ENCODE measurements around the gene PCDHGA1.

The PCDHGA1 gene

GRCh38 chr5:141465351-141465750, 135.0 kb downstream of the PCDHGA1 start:
- no peak for DNase-seq

DNA sequence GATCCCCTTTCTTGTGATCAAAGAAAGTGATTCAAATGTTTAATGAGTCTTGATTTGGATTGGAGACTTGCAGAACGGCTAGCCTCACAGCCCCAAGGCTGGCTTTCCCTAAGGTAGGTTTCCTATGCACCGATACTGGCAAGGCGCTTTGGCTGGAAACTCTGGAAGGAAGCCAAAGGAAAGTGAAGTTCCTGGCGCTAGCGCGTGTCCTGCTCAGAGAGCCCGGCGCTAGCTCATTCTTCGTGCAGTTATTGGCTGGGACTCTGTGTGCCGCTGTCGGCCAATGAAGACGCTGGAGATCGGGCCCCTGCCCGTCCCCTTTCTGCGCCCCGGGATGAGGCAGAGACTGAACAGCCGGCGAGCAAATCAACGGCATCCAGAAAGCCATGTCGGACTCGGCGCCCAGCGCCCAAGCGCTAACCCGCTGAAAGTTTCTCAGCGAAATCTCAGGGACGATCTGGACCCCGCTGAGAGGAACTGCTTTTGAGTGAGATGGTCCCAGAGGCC, 145.4 kb downstream of the PCDHGA1 start, which contains the start of gene PCDHGC3:
TSS of gene PCDHGC3 (plus strand) at position 342 of the 507 bp plus-strand sequence. CDS start at position 493, 151 bp downstream.
- peak; percentile 64 for DNase-seq

- peak; percentile 8 for DNase-seq
These were observed 146.0 kb downstream of the PCDHGA1 start for GRCh38 chr5:141476132-141476911.

DNA sequence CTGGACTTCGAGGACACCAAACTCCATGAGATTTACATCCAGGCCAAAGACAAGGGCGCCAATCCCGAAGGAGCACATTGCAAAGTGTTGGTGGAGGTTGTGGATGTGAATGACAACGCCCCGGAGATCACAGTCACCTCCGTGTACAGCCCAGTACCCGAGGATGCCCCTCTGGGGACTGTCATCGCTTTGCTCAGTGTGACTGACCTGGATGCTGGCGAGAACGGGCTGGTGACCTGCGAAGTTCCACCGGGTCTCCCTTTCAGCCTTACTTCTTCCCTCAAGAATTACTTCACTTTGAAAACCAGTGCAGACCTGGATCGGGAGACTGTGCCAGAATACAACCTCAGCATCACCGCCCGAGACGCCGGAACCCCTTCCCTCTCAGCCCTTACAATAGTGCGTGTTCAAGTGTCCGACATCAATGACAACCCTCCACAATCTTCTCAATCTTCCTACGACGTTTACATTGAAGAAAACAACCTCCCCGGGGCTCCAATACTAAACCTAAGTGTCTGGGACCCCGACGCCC, 146.8 kb downstream of the PCDHGA1 start:
- no peak for DNase-seq

DNA sequence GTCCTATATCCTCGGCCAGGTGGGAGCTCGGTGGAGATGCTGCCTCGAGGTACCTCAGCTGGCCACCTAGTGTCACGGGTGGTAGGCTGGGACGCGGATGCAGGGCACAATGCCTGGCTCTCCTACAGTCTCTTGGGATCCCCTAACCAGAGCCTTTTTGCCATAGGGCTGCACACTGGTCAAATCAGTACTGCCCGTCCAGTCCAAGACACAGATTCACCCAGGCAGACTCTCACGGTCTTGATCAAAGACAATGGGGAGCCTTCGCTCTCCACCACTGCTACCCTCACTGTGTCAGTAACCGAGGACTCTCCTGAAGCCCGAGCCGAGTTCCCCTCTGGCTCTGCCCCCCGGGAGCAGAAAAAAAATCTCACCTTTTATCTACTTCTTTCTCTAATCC, 147.5 kb downstream of the PCDHGA1 start:
- no peak for DNase-seq

- DNase-seq: no peak
These were observed 148.1 kb downstream of the PCDHGA1 start for GRCh38 chr5:141478321-141478945.

DNA sequence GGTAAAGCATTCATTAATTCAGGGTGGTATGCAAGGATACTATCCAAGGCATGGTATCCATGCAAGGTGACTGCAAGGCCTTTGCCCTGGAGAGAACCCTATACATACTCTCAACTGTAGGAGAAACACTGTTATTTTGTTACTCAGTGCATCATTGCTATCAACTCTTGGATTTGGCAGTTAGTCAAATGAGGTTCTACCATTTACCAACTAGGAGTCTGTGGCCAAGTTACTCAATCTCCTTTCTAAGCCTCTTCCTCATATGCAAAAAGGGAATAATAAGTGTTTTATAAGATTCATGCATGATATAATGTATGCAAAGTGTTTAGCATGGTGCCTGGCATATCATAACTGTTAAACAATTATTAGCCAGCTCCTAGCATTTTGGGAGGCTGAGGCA, 149.5 kb downstream of the PCDHGA1 start:
- no peak for DNase-seq

- no peak for DNase-seq
These were observed 153.6 kb downstream of the PCDHGA1 start for GRCh38 chr5:141483902-141484301.

- DNase-seq: no peak
These were observed 154.0 kb downstream of the PCDHGA1 start for GRCh38 chr5:141484310-141484640.

- no peak for DNase-seq
These were observed 154.5 kb downstream of the PCDHGA1 start, which contains the start of gene PCDHGC4 for GRCh38 chr5:141484641-141485311. TSS of gene PCDHGC4 (plus strand) at chr5:141485030. CDS start at chr5:141485174, 144 bp downstream.

- DNase-seq: no peak
These were observed 155.2 kb downstream of the PCDHGA1 start for GRCh38 chr5:141485321-141486055.

DNA sequence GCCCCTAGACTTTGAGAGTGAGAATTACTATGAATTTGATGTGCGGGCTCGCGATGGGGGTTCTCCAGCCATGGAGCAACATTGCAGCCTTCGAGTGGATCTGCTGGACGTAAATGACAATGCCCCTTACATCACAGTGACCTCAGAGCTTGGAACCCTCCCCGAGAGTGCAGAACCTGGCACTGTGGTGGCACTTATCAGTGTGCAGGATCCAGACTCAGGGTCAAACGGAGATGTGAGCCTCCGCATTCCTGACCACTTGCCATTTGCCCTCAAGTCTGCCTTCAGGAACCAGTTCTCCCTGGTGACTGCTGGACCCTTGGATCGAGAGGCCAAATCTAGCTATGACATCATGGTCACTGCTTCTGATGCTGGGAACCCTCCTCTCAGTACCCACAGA, 155.8 kb downstream of the PCDHGA1 start:
- no peak for DNase-seq

DNA sequence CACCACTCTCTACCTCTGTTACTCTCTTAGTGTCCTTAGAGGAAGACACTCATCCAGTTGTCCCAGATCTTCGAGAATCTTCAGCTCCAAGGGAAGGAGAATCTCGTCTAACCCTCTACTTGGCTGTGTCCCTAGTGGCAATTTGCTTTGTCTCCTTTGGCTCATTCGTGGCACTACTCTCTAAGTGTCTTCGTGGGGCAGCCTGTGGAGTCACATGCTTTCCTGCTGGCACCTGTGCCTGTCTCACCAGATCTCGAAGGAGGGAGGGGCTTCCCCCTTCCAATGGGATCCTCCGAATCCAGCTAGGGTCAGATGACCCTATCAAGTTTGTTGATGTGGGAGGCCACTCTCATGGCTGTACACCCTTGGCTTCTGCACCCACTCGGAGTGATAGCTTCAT, 156.8 kb downstream of the PCDHGA1 start:
- no peak for DNase-seq

DNA sequence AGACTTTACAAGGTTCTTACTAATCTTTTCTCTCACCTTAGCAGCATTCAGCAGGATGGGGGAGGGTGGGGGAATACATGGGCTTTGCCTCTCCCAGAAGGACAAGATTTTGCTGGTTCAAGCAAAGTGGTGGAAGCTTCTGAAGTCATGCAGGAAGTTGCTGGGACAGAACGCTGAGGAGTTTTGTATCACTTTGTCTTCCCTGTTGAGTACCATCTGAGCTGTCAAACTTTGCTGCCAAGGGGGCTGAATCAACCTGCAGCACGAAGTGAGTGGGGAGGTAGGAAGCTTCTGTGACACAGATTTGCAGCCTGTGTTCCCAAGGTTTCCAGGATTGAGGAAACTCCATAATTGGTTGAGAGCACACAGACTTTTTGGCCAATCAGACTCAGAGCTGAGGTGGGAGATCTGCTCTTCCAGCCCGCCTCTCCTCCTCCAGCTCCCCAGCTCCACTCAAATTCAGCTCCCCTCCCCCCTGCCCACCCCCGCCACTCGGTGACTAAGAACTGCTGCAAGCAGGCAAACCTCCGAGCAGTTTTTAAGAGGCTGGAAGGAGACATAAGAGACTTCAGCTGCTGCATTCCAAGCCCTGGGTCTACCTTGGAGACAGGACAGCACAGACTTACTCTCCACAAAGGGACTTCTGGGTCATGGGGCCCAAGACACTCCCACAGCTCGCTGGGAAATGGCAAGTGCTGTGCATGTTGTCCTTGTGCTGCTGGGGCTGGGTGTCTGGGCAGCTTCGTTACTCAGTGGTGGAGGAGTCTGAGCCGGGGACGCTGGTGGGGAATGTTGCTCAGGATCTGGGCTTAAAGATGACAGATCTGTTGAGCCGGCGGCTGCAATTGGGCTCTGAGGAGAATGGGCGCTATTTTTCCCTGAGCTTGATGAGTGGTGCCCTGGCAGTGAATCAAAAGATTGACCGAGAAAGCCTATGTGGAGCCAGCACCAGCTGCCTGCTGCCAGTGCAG, 158.6 kb downstream of the PCDHGA1 start, which contains the start of gene PCDHGC5:
TSS of gene PCDHGC5 (plus strand) at position 491 of the 971 bp plus-strand sequence. CDS start at position 651, 160 bp downstream.
- peak; percentile 46 for DNase-seq

- no peak for DNase-seq
These were observed 159.5 kb downstream of the PCDHGA1 start for GRCh38 chr5:141489841-141490240.

DNA sequence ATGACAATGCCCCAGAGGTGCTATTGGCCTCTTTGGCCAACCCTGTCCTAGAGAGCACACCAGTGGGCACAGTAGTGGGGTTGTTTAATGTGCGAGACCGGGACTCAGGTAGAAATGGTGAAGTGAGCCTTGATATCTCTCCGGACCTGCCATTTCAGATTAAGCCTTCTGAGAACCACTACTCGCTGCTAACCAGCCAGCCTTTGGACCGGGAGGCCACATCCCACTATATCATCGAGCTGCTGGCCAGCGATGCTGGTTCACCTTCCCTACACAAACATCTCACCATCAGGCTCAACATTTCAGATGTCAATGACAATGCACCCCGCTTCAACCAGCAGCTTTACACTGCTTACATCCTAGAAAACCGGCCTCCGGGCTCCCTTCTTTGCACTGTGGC, 160.0 kb downstream of the PCDHGA1 start:
- no peak for DNase-seq

DNA sequence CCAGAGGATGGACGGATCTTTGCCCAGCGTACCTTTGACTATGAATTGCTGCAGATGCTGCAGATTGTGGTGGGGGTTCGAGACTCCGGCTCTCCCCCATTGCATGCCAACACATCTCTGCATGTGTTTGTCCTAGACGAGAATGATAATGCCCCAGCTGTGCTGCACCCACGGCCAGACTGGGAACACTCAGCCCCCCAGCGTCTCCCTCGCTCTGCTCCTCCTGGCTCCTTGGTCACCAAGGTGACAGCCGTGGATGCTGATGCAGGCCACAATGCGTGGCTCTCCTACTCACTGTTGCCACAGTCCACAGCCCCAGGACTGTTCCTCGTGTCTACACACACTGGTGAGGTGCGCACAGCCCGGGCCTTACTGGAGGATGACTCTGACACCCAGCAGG, 160.5 kb downstream of the PCDHGA1 start:
- no peak for DNase-seq

DNA sequence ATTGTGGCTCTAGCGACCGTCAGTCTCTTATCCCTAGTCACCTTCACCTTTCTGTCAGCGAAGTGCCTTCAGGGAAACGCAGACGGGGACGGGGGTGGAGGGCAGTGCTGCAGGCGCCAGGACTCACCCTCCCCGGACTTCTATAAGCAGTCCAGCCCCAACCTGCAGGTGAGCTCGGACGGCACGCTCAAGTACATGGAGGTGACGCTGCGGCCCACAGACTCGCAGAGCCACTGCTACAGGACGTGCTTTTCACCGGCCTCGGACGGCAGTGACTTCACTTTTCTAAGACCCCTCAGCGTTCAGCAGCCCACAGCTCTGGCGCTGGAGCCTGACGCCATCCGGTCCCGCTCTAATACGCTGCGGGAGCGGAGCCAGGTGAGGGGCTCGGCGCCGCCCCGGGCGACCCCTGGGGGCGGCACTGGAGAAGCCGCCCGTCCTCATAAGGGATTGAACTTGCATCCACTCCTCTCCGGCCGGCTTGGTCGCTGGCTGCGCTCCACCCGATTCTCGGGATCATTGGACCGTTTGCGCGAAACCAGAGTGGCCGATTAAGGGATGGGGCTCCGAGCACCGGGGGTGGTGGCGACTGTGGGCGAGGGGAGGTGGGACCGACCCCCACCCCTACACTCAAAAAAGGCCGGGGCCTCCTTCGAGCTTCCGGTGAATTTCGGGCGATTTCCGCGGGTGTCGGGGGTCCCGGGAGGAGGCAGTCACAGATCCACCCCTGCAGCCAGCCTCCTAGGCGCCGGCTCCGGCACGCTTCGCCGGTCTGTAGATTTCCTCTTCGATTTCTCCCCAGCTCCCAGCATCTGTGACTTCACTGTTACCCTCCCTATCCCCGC, 161.2 kb downstream of the PCDHGA1 start:
- no peak for DNase-seq

DNA sequence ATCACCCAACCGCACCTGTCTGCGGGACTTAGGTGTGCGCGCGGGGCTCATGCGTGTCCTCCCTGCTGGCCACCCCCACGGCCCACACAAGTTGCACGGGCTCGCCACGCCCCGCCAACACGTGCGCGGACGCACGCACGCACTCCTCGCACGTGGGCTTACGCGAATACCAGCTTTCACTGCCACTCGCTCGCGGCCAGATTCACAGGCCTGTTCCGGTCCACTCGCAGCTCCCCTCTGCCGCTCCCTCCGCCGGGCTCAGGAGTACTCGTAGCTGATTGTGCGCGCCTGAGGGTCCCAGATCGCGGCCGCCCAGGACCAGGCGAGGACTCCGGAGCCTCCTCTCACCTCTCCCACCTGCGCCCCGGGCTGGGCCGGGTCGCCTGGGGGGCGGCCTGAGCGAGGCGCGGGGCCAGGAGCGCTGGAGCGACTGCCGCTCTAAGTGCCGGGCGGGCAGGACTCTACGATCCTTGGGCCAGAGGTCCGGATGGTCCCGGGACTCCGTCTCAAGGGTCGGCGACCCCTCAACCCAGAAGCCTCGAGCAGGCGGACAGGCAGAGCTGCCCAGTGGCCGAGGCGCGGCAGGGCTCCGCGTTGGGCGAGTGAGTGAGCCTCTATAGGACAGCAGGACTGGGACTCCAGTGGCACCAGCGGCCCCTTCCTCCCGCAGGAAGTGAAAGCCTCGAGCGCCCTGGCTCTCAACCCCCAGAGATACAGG, 162.0 kb downstream of the PCDHGA1 start:
- no peak for DNase-seq
